Smooth muscle cell of the brain vasculature (primary cell): Measurements from ENCODE around the gene PPFIA2.

ENCODE experiments used
- DNase-seq: peaks from one replicate; pipeline ENCODE4 v3.0.0-alpha.2; 2012; ENCODE audit warnings: low read depth, low spot score

Gene PPFIA2

DNA sequence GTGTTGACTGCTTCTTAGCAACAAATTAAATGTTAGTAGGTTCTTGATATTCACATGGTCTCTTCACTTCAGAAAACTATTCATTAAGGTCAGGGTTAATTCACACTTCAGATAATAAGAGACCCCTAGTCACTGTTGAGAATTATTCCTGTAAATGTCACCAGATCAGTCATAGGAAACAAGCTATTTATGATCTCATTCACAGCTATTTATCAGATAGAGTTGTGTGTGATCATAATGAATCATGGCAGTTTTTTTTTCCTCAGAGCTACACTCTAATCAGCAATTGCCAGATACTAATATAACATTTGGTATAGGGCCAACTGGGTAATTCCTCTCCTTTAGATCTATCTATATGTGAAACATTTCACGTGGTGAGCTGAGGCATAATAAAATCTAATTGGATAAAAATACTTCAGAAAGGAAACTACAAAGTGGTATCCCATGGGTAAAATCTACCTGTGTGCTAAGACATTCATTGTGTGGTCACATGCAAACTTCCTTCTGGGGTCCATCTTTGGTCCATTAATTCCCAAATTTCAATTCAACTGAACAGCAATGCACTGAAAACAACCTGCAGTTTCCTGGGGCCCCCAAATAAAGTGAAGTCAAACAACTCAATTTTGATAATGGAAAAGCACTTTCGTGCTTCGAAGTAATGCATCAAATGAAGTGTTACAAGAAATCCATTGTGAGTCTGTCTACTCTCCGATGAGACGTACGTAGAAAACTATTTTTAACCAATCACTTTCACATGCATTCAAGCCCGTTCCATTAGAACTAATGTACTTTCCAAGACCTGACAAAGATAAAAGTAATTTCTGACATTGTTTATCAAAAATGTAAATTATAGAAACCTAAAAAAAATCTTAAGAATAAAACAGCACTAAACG lies 484.3 kb downstream of the PPFIA2 start:
- no peak for DNase-seq

DNA sequence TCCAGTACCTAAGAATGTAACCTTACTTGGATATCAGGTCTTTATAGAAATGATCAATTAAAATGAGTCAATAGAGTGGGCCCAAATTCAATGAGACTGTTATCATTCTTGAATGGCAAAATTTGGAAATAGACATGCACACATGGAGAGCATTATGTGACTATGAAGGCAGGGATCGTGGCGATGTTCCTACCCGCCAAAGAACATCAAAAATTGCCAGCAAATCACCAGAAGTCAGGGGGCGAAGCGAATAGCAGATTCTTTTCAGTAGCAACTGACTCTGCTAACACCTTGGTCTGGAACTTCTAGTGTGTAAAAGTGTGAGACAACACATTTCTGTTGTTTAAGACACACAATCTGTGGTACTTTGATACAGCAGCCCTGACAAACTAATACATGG lies 488.8 kb downstream of the PPFIA2 start:
- no peak for DNase-seq

DNA sequence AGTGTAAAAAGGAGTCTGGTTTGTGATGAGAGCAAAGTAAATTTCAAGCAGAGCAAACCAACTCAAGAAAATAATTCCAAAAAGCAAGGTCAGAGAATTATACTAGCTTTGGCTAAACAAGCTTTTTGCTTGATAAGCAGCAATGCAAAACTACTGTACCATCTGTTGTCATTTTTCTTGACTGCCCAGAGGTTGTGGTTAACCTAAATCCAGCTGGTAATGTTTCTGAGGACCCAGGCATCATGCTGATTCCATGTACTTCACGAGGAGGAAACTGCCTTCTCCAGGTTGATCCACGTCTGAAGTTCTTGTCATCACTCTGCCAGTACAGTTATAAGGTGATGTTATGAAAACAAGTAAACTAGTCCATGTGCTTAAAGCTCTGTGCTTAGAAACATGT lies 496.1 kb downstream of the PPFIA2 start:
- DNase-seq: no peak

DNA sequence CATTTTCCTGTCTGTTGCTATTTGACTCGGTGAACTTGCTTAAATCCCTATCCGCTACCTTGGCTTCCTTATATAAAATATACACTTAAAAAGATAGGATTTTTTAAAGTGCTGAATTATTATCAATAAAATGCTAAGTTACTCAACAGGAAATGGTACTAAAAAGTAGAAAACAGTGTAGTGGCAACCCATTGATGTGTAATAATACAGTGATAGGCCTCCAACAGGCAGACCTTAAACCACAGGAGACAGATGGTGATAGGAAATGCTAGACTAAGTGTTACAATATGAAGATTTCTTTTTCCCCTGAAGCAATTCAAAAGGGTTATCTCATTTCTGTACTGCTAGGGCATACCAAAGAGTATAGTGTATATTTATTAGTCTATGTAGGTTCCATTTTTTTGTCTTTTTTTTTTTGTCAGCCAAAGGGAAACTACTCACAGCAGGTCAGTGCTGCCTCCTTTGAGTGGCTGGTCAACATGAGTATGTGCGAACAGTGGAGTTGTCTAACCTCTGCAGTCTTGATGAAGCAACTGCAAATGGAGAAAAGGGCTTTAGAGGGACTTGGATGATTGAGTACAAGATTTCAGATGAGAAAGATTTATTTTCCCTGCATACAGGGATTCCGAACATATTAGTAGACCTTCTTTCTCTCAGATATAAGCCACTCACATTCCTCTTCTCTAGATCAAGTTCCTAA lies 497.5 kb downstream of the PPFIA2 start:
- DNase-seq: no peak

DNA sequence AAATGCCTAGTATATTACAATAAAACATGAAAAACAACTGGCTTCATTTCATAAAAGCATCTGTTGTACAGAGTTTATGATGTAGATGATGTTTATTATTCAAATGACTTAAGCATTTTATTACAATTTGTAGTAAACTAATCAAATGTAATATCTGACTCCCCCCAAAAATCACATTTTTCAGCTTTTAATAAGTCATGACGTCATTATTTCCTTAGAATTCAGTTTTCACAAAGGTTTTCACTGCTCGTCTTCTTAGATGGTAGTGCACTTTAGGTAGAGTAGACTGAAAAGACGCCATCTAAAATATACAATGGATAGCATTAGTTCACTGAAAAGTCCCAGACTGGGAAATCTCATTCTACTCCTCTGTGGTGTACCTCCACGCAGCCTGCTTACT lies 499.8 kb downstream of the PPFIA2 start:
- DNase-seq: no peak

DNA sequence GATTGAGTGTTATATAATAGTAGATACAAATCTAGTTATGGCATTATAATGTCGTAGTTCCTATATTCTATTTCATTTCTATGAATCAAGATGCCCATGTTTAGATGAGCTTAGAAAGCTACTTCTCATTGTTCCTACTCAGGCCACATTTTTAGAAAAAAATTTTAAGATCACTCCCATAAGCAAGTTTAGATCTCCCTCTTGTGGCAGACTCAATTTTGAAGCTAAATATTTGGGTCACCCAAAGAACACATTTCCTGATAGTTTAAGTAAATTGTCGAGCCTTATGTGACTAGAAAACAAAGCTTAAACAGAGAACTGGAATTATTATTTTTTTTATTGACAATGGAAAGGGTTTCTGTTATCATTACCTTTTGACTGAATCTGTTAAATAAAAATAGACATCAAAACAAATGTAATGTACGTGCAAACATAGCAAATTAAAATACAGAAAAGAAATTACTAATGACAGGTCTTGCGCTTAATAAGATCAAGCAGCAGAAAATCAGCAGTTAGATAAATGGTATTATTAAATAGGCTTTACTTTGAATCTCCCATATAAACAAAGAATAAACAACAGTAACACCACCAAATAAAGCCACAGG lies 501.1 kb downstream of the PPFIA2 start:
- DNase-seq: no peak

DNA sequence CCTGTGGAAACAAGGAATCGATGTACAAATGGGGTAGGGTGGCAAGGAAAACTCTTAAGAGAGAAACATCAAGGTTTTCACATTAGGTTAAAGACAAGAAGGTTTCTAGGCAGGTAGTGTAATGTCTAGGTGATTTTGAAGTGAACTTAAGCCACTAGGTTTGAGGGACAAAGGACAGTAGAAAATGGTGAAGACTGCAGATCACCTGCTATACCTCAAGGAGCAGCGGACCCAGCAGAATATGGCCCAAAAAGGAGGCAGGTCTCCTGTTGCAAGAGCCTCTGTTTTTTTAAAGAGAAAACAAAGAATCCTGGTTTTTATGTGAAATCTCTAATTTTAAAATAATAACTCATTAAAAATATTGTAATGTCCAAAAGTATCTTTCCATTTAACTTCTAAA lies 503.2 kb downstream of the PPFIA2 start:
- DNase-seq: no peak

DNA sequence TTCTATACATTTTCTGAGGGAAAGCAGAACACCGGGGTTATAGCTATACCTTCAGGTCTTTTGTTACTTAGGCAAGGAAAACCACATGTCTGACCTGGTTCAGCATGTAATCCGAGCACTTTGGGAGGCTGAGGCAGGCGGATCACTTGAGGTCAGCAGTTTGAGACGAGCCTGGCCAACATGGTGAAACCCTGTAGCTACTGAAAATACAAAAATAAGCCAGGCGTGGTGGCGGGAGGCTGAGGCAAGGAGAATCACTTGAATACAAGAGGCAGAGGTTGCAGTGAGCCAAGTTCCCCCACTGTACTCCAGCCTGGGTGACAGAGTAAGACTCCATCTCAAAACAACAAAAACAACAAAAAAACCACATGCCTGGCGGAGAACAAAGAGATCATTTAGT lies 503.7 kb downstream of the PPFIA2 start:
- DNase-seq: no peak

DNA sequence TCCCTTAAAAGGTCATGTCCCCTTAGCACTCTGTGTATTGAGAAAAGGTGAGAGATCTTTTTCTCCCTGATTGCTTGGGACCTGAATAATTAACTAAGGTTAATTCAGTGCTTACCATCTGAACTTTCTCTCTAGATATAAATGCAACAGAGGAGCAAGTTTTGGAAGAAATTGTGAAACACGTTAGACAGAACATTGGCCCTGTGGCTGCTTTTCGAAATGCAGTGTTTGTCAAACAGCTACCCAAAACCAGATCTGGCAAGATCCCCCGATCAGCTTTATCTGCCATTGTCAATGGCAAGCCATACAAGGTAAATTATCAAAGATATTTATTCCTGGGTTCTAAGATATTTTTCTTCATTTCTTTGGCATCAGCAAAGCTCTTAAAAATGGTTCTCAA lies 505.8 kb downstream of the PPFIA2 start:
- no peak for DNase-seq

DNA sequence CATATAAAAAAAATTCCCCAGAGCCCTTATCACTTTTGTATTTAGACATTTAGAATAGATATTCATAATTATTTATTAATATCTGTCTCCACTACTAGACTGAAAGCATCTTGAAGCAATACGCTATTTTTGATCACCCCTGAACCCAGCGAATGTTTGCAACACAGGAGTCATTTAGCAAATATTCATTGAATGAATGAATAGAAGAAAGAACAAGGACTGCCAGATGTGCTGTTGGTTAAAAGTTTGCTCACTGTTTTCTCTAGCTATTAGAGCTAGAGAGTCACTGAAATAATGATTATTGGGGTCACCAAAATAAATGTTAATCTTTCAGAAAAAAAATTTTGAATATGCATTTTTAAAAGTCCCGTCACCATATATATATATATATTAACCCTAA lies 506.9 kb downstream of the PPFIA2 start:
- DNase-seq: no peak

DNA sequence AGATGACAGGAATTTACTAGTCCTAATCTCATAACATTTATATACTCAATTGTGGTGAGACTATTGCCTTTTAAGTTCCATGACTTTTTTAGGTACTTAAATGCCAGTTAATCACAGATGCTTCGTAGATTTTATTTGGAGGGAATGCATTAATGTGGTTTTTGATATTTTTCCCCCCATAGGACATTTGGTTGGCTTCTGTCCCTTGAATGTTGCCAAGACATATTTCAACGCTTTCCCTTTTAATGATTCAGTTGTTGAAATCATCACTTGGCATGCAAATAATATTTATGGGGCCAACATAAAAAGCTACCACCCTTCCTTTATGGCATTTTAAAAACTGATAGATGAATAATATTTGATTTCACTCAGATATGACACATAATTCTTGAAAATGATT lies 509.2 kb downstream of the PPFIA2 start:
- DNase-seq: no peak

DNA sequence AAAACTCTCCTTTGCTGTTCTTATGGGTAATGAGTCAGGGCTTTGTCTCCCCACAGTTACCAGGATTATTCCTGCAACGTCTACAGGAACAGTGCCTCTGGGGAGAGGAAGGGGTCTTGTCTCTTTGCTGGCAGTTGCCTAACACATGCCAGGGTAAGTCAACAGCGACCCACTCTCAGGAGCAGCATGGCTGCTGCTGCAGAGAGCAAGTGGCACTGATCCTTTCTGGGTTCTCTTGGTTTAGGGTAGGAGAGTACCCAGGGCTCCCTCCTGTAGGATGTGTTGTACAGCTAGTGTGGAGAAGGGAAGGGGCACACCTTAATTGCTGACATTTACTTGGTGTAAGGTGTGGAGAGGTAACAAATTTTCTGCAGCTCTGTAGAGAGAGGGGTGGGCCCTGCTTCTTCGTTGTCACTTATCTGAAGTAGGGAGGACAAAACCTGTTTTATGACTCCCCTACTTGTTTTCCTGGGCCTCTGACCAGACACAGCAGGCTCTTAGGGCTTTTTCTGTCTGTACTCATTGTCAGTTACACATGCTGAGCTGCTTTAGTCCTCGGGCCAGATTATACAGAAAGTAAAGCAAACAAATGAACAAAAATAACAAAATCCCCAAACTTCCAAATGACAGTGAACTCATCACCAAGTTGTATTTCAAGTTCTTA lies 513.1 kb downstream of the PPFIA2 start:
- no peak for DNase-seq

DNA sequence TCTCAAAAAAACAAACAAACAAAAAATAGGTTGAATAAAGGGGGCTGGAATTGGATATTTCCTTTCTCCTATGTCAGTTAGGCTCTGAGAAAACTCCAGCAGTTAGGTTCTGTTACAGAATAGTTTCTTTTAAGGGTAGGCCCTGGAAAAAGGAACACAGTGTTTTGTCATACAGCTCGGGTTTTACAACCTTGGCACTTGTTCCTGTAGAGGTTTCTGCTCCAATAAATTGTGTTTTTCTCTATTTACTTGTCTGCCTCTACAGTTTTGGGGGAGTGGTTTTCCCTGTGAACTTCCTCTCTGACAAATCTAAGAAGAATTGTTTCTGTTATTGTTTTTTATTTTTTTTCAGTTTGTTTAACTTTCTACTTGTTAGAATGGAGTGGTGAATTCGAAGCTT lies 513.7 kb downstream of the PPFIA2 start:
- DNase-seq: no peak

DNA sequence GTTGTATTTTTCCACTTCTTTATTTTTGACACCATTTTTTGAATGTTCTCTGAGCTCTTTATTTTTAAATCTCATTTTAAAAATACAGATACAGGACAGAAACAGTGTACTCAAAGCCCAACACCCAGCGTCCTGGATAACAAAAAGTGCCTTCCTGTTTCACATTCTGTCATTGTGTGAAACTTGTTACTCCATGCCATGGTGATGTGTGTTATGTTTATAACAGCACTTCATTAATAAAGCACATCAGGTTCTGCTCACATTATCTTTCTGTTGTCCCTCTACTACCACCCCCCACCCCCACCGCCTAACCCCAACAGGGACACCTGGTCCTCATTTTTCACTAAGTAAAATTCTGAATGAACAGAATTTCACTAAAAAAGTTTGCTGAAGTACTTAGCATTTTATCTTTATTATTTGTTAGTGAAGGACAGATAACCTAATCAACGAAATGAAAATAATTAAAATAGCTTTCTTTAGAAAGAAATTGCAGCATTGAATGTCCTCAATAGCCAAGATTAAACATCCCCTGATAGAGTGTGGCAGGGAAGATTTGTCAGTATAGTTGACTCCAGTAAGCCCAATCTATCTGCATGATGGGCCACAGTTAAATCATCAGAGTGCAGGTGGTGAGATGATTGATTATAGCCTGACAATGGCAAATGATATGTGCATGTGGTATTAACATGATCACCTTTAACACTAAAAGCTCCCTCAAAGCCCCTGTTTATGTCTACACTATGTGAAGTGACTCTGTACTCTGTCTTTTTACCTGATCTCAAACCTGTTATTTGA lies 527.4 kb downstream of the PPFIA2 start:
- DNase-seq: no peak

DNA sequence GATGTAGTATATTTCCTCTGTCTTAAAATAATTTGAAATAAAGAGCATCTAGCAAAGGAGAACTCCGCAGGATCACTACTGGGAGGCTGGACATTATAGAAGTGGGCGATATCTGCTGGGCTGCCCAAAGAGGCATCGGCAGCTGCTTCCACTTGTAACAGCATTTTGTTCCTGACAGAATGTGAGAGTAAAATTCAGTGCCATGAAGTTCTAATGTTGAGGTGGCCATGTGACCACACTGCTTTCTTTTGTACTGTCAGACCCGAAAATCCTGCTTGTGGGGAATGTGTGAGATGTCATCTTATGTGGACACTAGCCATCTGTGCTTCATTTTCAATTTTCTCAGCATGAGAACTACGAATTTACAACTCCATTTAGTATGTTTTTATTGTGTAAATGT lies 529.4 kb downstream of the PPFIA2 start:
- no peak for DNase-seq

DNA sequence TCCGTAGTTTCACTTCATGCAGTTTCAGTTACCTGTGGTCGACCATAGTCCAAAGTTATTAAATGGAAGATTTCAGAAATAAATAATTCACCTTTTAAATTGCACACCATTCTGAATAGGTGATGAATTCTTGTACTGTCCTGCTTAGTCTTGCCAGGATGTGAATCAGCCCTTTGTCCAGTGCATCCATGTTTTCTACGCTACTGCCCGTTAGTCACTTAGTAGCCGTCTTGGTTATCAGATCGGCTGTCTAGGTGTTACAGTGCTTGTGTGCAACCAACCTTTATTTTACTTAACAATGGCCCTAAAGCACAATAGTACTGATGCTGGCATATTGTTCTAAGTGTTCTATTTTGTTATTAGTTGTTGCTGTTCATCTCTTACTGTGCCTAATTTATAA lies 534.5 kb downstream of the PPFIA2 start:
- no peak for DNase-seq

DNA sequence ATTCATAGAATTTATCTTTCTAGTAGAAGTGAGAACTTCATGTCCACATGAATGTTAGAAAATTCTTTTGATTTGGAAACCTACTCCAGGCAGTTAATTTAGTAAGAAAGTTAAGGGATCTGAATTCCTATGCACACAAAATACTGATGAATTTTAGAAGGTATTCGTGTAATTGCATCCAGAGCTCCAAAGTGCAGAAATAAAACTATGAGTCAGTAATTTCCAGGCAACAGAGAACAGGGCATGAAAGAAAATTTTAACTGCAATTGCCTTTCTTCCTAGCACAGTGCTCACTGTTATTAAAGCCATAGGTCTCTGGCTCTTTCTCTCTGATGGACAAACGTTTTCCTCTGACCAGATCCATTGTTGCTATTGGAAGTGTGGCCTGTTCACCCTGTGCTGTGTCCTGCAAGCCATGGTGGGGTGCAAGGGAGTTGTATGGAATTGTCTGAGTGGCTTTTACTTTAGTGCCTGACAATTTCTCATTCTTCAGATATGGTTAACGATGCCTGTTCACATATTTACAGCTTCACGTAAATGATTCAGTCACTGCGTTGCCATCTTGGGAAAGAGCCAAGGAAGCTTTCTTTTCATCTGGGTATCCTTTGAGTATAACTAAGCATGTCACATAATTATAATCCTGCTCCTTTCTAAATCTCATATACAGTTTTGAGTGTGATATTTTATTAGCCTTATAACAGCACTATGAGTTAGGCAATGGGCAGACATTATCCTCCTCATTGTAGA lies 536.1 kb downstream of the PPFIA2 start:
- DNase-seq: no peak

DNA sequence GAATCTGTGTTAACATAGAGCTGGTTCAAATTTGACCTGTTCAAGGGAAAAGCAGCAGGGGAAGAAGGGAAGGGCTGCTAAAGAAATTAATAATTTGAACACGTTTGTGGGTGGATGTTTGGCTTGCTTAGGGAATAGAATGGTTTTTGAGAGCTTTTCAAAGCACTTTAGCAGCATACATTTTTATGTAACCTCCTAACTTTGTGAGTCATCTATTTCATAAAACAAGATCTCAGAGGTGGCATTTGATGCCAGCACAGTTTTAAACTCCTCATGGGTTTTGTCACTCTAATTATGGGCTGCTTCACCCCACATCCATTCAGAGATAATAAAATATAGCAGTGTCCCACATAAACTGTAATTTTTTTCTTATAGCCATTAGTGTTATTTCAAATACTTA lies 537.5 kb downstream of the PPFIA2 start:
- no peak for DNase-seq

DNA sequence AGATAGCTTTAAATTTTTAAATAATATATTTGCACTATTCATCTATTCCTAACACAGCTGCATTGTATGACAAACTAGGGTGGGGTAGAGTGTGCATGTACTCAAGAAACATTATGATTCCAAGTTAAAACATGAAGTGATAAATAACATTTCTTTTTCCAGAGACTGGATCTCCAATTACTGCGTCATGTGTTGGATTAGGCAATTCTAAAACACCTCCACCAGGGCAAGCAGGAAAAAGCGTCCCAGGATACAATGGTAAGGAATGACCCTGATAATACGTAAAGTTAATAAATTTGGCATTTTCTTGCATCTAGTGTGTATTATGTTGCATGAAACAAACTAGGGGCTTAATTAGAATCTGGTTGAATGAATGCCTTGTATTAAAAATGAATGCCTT lies 542.4 kb downstream of the PPFIA2 start:
- no peak for DNase-seq

DNA sequence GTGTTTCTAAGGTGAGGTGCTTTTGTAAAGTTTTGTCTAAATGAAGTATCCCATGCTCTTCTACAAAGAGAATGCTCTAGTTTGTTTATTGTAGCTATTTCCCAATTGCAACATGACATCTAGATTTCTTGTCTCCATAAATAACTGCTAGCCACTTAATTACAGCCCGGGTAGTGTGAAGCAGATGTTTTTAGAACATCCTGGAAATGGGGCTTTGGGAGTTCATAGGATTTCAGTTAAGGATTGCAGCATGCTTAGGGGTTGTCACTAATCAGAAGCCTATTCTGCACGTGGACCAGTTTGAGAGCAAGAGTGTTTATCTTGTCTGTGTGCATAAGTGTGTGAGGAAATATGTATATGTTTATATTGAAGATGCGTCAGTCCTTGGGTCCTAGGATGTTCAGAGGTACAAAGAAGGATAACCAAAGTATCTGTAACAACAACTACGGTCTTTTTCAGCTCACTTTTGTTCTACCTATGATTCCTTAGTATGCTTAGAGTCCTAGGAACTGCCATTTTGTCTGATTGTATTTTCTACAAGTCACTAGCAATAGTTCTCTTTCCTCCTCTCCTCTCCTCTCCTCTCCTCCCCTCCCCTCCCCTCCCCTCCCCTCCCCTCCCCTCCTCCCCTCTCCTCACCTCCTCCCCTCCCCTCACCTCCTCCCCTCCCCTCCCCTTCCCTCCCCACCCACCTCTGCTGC lies 546.0 kb downstream of the PPFIA2 start:
- no peak for DNase-seq
